ENCODE measurements around the gene TBC1D19.

- TF ChIP-seq CTCF (IDR thresholded peaks at IDR 0.05), result no peak
- no peak for TF ChIP-seq POLR2A (IDR thresholded peaks at IDR 0.05)
Observed at GRCh38 chr4:26709246-26709645, 125.4 kb downstream of the TBC1D19 start.
